H9 (cell line): ENCODE measurements around the gene ANKRD44. TPM values are rescaled to one million over a fixed set of nuclear protein-coding genes. Genes with fewer than 3 reads are reported as not detected.

Source experiments
- DNase-seq: peaks from one replicate; pipeline ENCODE4 v3.0.0-alpha.2; 2017
- H2AFZ ChIP-seq: one replicate; pipeline ENCODE4 v1.6.1; 2013; ENCODE audit warnings: mild to moderate bottlenecking, low read length, control low read depth, moderate library complexity
- H2AK5ac ChIP-seq: 2 replicates; pipeline ENCODE4 v1.6.1; 2013; ENCODE audit warnings: low read length, control low read depth, mixed read lengths; ENCODE audit not compliant: insufficient read length
- H2BK120ac ChIP-seq: one replicate; pipeline ENCODE4 v1.6.1; 2013; ENCODE audit warnings: low read depth, mild to moderate bottlenecking, low read length, control low read depth, inconsistent platforms; ENCODE audit not compliant: poor library complexity, severe bottlenecking
- H2BK12ac ChIP-seq: 2 replicates; pipeline ENCODE4 v1.6.1; 2013; ENCODE audit warnings: low read length, control low read depth, mixed read lengths, low read depth; ENCODE audit not compliant: insufficient read length
- H2BK15ac ChIP-seq: 2 replicates; pipeline ENCODE4 v1.6.1; 2013; ENCODE audit warnings: low read depth, low read length, control low read depth
- H2BK20ac ChIP-seq: one replicate; pipeline ENCODE4 v1.6.1; 2013; ENCODE audit warnings: low read depth, mild to moderate bottlenecking, low read length, control low read depth, inconsistent platforms; ENCODE audit not compliant: poor library complexity, severe bottlenecking
- H2BK5ac ChIP-seq: 2 replicates; pipeline ENCODE4 v1.6.1; 2013; ENCODE audit warnings: low read length, control low read depth, mixed read lengths; ENCODE audit not compliant: insufficient read length
- H3K14ac ChIP-seq: 2 replicates; pipeline ENCODE4 v1.6.1; 2013; ENCODE audit warnings: low read length, control low read depth; ENCODE audit not compliant: insufficient read depth
- H3K18ac ChIP-seq: 2 replicates; pipeline ENCODE4 v1.6.1; 2013; ENCODE audit warnings: low read depth, mild to moderate bottlenecking, mixed read lengths, low read length, control low read depth; ENCODE audit not compliant: insufficient read length
- H3K23ac ChIP-seq: 2 replicates; pipeline ENCODE4 v1.6.1; 2013; ENCODE audit warnings: low read length, control low read depth, mixed read lengths, low read depth; ENCODE audit not compliant: insufficient read length
- H3K23me2 ChIP-seq: 2 replicates; pipeline ENCODE4 v1.6.1; 2013; ENCODE audit warnings: low read depth, mild to moderate bottlenecking, mixed read lengths, low read length, control low read depth; ENCODE audit not compliant: insufficient read length, poor library complexity, severe bottlenecking
- H3K27ac ChIP-seq: 2 replicates; pipeline ENCODE4 v1.5.1; 2013; ENCODE audit warnings: low read length, control low read depth, mixed read lengths, low read depth; ENCODE audit not compliant: insufficient read length
- H3K27me3 ChIP-seq: 2 replicates; pipeline ENCODE4 v1.6.1; 2013; ENCODE audit warnings: low read length, control low read depth, inconsistent platforms; ENCODE audit not compliant: insufficient read depth
- H3K4ac ChIP-seq: 2 replicates; pipeline ENCODE4 v1.6.1; 2013; ENCODE audit warnings: low read depth, mild to moderate bottlenecking, control low read depth, inconsistent platforms, low read length, moderate library complexity
- H3K4me1 ChIP-seq: 2 replicates; pipeline ENCODE4 v1.6.1; 2013; ENCODE audit warnings: low read length, control low read depth, inconsistent platforms; ENCODE audit not compliant: insufficient read depth
- H3K4me2 ChIP-seq: 2 replicates; pipeline ENCODE4 v1.6.1; 2013; ENCODE audit warnings: low read length, control low read depth, mixed read lengths; ENCODE audit not compliant: insufficient read length, insufficient read depth
- H3K56ac ChIP-seq: 2 replicates; pipeline ENCODE4 v1.6.1; 2013; ENCODE audit warnings: low read depth, mild to moderate bottlenecking, mixed read lengths, low read length, control low read depth; ENCODE audit not compliant: insufficient read length
- H3K79me1 ChIP-seq: 2 replicates; pipeline ENCODE4 v1.6.1; 2013; ENCODE audit warnings: low read depth, mild to moderate bottlenecking, moderate library complexity, low read length, control low read depth, inconsistent platforms; ENCODE audit not compliant: insufficient read depth, poor library complexity, severe bottlenecking
- H3K79me2 ChIP-seq: 2 replicates; pipeline ENCODE4 v1.6.1; 2013; ENCODE audit warnings: low read length, control low read depth, inconsistent platforms; ENCODE audit not compliant: insufficient read depth
- H3K9ac ChIP-seq: 2 replicates; pipeline ENCODE4 v1.6.1; 2013; ENCODE audit warnings: low read length, control low read depth, mixed read lengths; ENCODE audit not compliant: insufficient read length; ENCODE audit errors: extremely low read depth
- H3K9me3 ChIP-seq: one replicate; pipeline ENCODE4 v1.6.1; 2013; ENCODE audit warnings: low read depth, low read length, inconsistent platforms; ENCODE audit not compliant: control insufficient read depth
- H3T11ph ChIP-seq: one replicate; pipeline ENCODE4 v1.6.1; 2013; ENCODE audit warnings: mild to moderate bottlenecking, low read length, control low read depth, inconsistent platforms
- H4K20me1 ChIP-seq: one replicate; pipeline ENCODE4 v1.6.1; 2013; ENCODE audit not compliant: control insufficient read depth, insufficient read length, insufficient read depth
- H4K5ac ChIP-seq: 2 replicates; pipeline ENCODE4 v1.6.1; 2013; ENCODE audit warnings: low read depth, mild to moderate bottlenecking, mixed read lengths, low read length, control low read depth; ENCODE audit not compliant: insufficient read length
- H4K8ac ChIP-seq: replicated peaks from 2 replicates; pipeline ENCODE4 v1.6.1; 2013; ENCODE audit warnings: low read length, control low read depth, mixed read lengths, low read depth; ENCODE audit not compliant: insufficient read length
- H4K91ac ChIP-seq: 2 replicates; pipeline ENCODE4 v1.6.1; 2013; ENCODE audit warnings: low read depth, mild to moderate bottlenecking, moderate library complexity, mixed read lengths, low read length, control low read depth; ENCODE audit not compliant: insufficient read length
- H3K27ac Mint-ChIP-seq, 3 experiments: 2 replicates in 2 of 3; 3 replicates in 1 of 3; pipeline ENCODE4 v1.8.0; 2020 to 2021; ENCODE audit warnings: mixed read lengths in 3 of 3, mild to moderate bottlenecking in 1 of 3, moderate library complexity in 1 of 3
- H3K27me3 Mint-ChIP-seq: 2 replicates; pipeline ENCODE4 v1.8.0; 2021; ENCODE audit warnings: low read depth, mild to moderate bottlenecking, moderate library complexity, mixed read lengths
- H3K36me3 Mint-ChIP-seq, 3 experiments: 2 replicates in 2 of 3; 3 replicates in 1 of 3; pipeline ENCODE4 v1.8.0; 2020 to 2021; ENCODE audit warnings: low read depth in 3 of 3, mixed read lengths in 3 of 3; ENCODE audit not compliant: insufficient read depth in 1 of 3
- H3K4me1 Mint-ChIP-seq, 2 experiments: 2 replicates each; pipeline ENCODE4 v1.8.0; 2020; ENCODE audit warnings: mixed read lengths in 2 of 2
- H3K4me3 Mint-ChIP-seq, 2 experiments: 2 replicates in 1 of 2; 3 replicates in 1 of 2; pipeline ENCODE4 v1.8.0; 2020 to 2021; ENCODE audit warnings: mild to moderate bottlenecking in 2 of 2, mixed read lengths in 2 of 2, moderate library complexity in 1 of 2
- H3K9me3 Mint-ChIP-seq, 2 experiments: 2 replicates in 1 of 2; 3 replicates in 1 of 2; pipeline ENCODE4 v1.8.0; 2020; ENCODE audit warnings: mild to moderate bottlenecking in 2 of 2, mixed read lengths in 2 of 2, moderate library complexity in 1 of 2
- WGBS: extraction: QIAGEN DNeasy Blood & Tissue Kit; methylation state at CpG from one replicate; pipeline ENCODE4 v1.1.7; 2013; ENCODE audit warnings: missing lambda C conversion rate, low lambda C conversion rate, mixed read lengths; ENCODE audit not compliant: insufficient read length; ENCODE audit errors: extremely low coverage; 5-methylcytosine and 5-hydroxymethylcytosine counted together
- total RNA-seq: library from RNA; stranded (reverse); gene quantifications from 2 replicates; pipeline ENCODE4 v1.2.1, GENCODE V29; 2021
- TF ChIP-seq, protein P1 (sequence below): fragments of 200-600 bp; sonication (generic); conservative IDR thresholded peaks from 3 replicates; pipeline ENCODE4 v1.8.0; 2021; ENCODE audit warnings: antibody characterized with exemption, mild to moderate bottlenecking

ANKRD44 gene
- total RNA-seq, 1 experiment from 2014 or later: 1.9 TPM

DNA sequence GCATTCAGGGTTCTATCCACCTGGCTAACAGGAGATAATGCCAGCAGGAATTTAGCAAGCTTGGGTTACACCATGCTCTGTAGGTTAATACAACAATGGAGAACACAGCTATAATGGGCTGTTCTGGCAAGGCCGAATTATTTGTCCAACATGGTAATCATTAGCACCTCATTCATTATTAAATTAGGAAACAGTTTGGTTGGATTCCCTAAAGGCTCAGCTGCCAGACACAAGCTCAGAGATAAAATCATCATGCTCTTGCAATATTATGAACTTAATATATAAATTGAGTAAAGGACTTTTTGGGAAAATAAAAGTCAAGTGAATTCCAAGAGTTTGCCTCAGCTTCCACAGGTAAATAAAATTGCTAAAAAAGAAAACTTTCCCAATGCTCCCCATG lies 166.4 kb downstream of the ANKRD44 start:
- no peak for DNase-seq
- Histone ChIP-seq H3K9me3 (no peaks in the 10 kb centered on the region), H2AFZ (no peak overlapping the region), H3K23me2 (no peaks in the 10 kb centered on the region), H4K8ac (no peak overlapping the region), H3K79me1 (no peaks in the 10 kb centered on the region), H4K20me1 (no peaks in the 10 kb centered on the region), H3K4me2 (no peak overlapping the region), H3T11ph (no peak overlapping the region), H2BK15ac (no peak overlapping the region), H4K5ac (no peak overlapping the region), H2BK5ac (no peak overlapping the region), H2AK5ac (no peak overlapping the region), H2BK12ac (no peak overlapping the region), H3K18ac (no peak overlapping the region), H3K23ac (no peak overlapping the region), H2BK20ac (no peak overlapping the region), H4K91ac (no peak overlapping the region), H2BK120ac (no peak overlapping the region), H3K14ac (no peak overlapping the region), H3K4ac (no peak overlapping the region), H3K4me1 (no peaks in the 10 kb centered on the region), H3K27ac (no peak overlapping the region), H3K27me3 (no peaks in the 10 kb centered on the region), H3K9ac (no peak overlapping the region), H3K79me2 (no peaks in the 10 kb centered on the region), H3K56ac (no peak overlapping the region)
- H3K4me1 Mint-ChIP-seq: no peaks in the 10 kb centered on the region
- no peaks in the 10 kb centered on the region for H3K27me3 Mint-ChIP-seq
- H3K9me3 Mint-ChIP-seq: no peaks in the 10 kb centered on the region
- TF ChIP-seq, protein P1, sequence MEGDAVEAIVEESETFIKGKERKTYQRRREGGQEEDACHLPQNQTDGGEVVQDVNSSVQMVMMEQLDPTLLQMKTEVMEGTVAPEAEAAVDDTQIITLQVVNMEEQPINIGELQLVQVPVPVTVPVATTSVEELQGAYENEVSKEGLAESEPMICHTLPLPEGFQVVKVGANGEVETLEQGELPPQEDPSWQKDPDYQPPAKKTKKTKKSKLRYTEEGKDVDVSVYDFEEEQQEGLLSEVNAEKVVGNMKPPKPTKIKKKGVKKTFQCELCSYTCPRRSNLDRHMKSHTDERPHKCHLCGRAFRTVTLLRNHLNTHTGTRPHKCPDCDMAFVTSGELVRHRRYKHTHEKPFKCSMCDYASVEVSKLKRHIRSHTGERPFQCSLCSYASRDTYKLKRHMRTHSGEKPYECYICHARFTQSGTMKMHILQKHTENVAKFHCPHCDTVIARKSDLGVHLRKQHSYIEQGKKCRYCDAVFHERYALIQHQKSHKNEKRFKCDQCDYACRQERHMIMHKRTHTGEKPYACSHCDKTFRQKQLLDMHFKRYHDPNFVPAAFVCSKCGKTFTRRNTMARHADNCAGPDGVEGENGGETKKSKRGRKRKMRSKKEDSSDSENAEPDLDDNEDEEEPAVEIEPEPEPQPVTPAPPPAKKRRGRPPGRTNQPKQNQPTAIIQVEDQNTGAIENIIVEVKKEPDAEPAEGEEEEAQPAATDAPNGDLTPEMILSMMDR: no peak
- H3K36me3 Mint-ChIP-seq: no peaks in the 10 kb centered on the region
- no peak overlapping the region for H3K4me3 Mint-ChIP-seq
- H3K27ac Mint-ChIP-seq: peak overlapping the region in 1 of 3 experiments; percentile 35; a peak in 1 of 7 replicates
- WGBS: no CpG with 5 or more reads among the region's 1 CpG
